SK-N-SH (cell line): ENCODE measurements around the gene CLCN6. TPM values are rescaled to one million over a fixed set of nuclear protein-coding genes. Genes with fewer than 3 reads are reported as not detected.

Experiments used
- CTCF ChIA-PET: fragments of 300-600, 350-600 bp; formaldehyde crosslinking; extraction: SDS; loops from one replicate; lab custom pipeline; 2021; lab: Yijun Ruan, JAX
- POLR2A ChIA-PET: fragments of 350-600 bp; sonication (Branson Sonifier 250); formaldehyde crosslinking; extraction: SDS; loops from one replicate; lab custom pipeline; 2020; ENCODE audit warnings: antibody characterized with exemption, inconsistent platforms; lab: Yijun Ruan, JAX
- DNase-seq: peaks from one replicate; pipeline ENCODE4 v3.0.0; 2012
- H2AFZ ChIP-seq: fragments of 200-600 bp; sonication (generic); 2 replicates; pipeline ENCODE4 v1.8.1; 2016; ENCODE audit warnings: antibody characterized with exemption, mild to moderate bottlenecking, low read depth
- H3F3A ChIP-seq: fragments of 200-600 bp; sonication (generic); replicated peaks from 2 replicates; pipeline ENCODE3; 2016; ENCODE audit warnings: antibody characterized with exemption, mild to moderate bottlenecking; ENCODE audit not compliant: insufficient read depth
- H3K27ac ChIP-seq, 2 experiments: fragments of 200-500 bp in 1 of 2; fragments of 200-600 bp in 1 of 2; sonication (Bioruptor generic) in 1 of 2; sonication (generic), shearing (Covaris generic) in 1 of 2; 2 replicates each; pipeline versions ENCODE4 v1.5.1 to v1.6.1; 2014 to 2016; ENCODE audit warnings: low read depth in 2 of 2, inconsistent platforms in 1 of 2, low read length in 1 of 2, mild to moderate bottlenecking in 1 of 2, mixed read lengths in 1 of 2
- H3K27me3 ChIP-seq: fragments of 200-600 bp; sonication (generic), shearing (Covaris generic); 2 replicates; pipeline ENCODE4 v1.6.1; 2016; ENCODE audit warnings: mixed run types; ENCODE audit not compliant: insufficient read depth
- H3K36me3 ChIP-seq, 2 experiments: fragments of 200-500 bp in 1 of 2; fragments of 200-600 bp in 1 of 2; sonication (Bioruptor generic) in 1 of 2; sonication (generic) in 1 of 2; replicated peaks in 1 of 2; 2 replicates each; pipeline versions ENCODE3 to v1.5.1; 2014 to 2016; ENCODE audit warnings: low read length in 1 of 2, mild to moderate bottlenecking in 1 of 2; ENCODE audit not compliant: insufficient read depth in 2 of 2, control insufficient read depth in 1 of 2
- H3K4me1 ChIP-seq, 2 experiments: fragments of 200-500 bp in 1 of 2; fragments of 200-600 bp in 1 of 2; sonication (Bioruptor generic) in 1 of 2; sonication (generic), shearing (Covaris generic) in 1 of 2; 2 replicates each; pipeline versions ENCODE4 v1.5.1 to v1.6.1; 2014 to 2016; ENCODE audit warnings: low read depth in 1 of 2, low read length in 1 of 2, mixed run types in 1 of 2; ENCODE audit not compliant: insufficient read depth in 2 of 2, control insufficient read depth in 1 of 2
- H3K4me2 ChIP-seq: fragments of 200-600 bp; sonication (generic), shearing (Covaris generic); 2 replicates; pipeline ENCODE4 v1.6.1; 2017; ENCODE audit warnings: mixed run types
- H3K4me3 ChIP-seq, 2 experiments: fragments of 200-500 bp in 1 of 2; fragments of 200-600 bp in 1 of 2; sonication (Bioruptor generic) in 1 of 2; sonication (generic), shearing (Covaris generic) in 1 of 2; 2 replicates each; pipeline versions ENCODE4 v1.5.1 to v1.8.1; 2014 to 2016; ENCODE audit warnings: low read depth in 2 of 2, inconsistent platforms in 1 of 2, low read length in 1 of 2, mild to moderate bottlenecking in 1 of 2, mixed read lengths in 1 of 2, moderate library complexity in 1 of 2
- H3K79me2 ChIP-seq: fragments of 200-600 bp; sonication (generic); 2 replicates; pipeline ENCODE4 v1.8.1; 2017; ENCODE audit warnings: mild to moderate bottlenecking; ENCODE audit not compliant: insufficient read depth
- H3K9ac ChIP-seq: fragments of 200-600 bp; sonication (generic); 2 replicates; pipeline ENCODE4 v1.6.1; 2017; ENCODE audit warnings: mixed run types
- H3K9me2 ChIP-seq: fragments of 200-600 bp; sonication (generic); 2 replicates; pipeline ENCODE4 v1.6.1; 2017; ENCODE audit warnings: mixed run types
- H3K9me3 ChIP-seq: fragments of 200-600 bp; sonication (generic); 2 replicates; pipeline ENCODE4 v1.6.1; 2017; ENCODE audit warnings: mixed run types, mild to moderate bottlenecking, moderate library complexity
- H4K20me1 ChIP-seq: fragments of 200-600 bp; sonication (generic); 2 replicates; pipeline ENCODE4 v1.6.1; 2017; ENCODE audit warnings: mild to moderate bottlenecking, mixed run types; ENCODE audit not compliant: insufficient read depth
- CHD2 ChIP-seq: fragments of 150-350 bp; IDR thresholded peaks from 2 replicates; pipeline ENCODE4 v1.6.1; 2018; ENCODE audit warnings: low read length; ENCODE audit not compliant: partially characterized antibody
- ELF1 ChIP-seq: IDR thresholded peaks from 2 replicates; pipeline ENCODE4 v1.4.0; 2012
- EZH2phosphoT487 ChIP-seq: fragments of 200-600 bp; sonication (generic); IDR thresholded peaks from 2 replicates; pipeline ENCODE4 v1.6.1; 2017; ENCODE audit warnings: low read depth, mixed run types, mild to moderate bottlenecking, antibody characterized with exemption, moderate library complexity, borderline replicate concordance
- FOSL2 ChIP-seq: IDR thresholded peaks from 2 replicates; pipeline ENCODE4 v1.4.0; 2012; ENCODE audit warnings: low read depth, mild to moderate bottlenecking, moderate library complexity, borderline replicate concordance
- FOXJ3 ChIP-seq: sonication (generic); formaldehyde crosslinking; IDR thresholded peaks from 2 replicates; pipeline ENCODE4 v1.5.1; 2020; ENCODE audit warnings: mild to moderate bottlenecking, missing genetic modification reagents
- GATA2 ChIP-seq: sonication (generic); formaldehyde crosslinking; IDR thresholded peaks from 2 replicates; pipeline ENCODE4 v1.5.0; 2020; ENCODE audit warnings: mild to moderate bottlenecking, missing genetic modification reagents
- JUND ChIP-seq: IDR thresholded peaks from 2 replicates; pipeline ENCODE4 v1.4.0; 2012
- MEF2A ChIP-seq: IDR thresholded peaks from 2 replicates; pipeline ENCODE4 v1.4.0; 2012; ENCODE audit warnings: low read depth, borderline replicate concordance
- MXI1 ChIP-seq: IDR thresholded peaks from 2 replicates; pipeline ENCODE4 v1.6.1; 2012; ENCODE audit warnings: mild to moderate bottlenecking, low read depth, low read length, improper control_type of control experiment
- NFIC ChIP-seq: IDR thresholded peaks from 2 replicates; pipeline ENCODE4 v1.4.0; 2012; ENCODE audit warnings: borderline replicate concordance
- NRF1 ChIP-seq: IDR thresholded peaks from 2 replicates; pipeline ENCODE4 v1.6.1; 2012; ENCODE audit warnings: low read depth, mild to moderate bottlenecking, low read length
- RCOR1 ChIP-seq: fragments of 150-350 bp; IDR thresholded peaks from 2 replicates; pipeline ENCODE4 v1.6.1; 2017; ENCODE audit warnings: antibody characterized with exemption, low read length
- RFX5 ChIP-seq: IDR thresholded peaks from 2 replicates; pipeline ENCODE4 v1.6.1; 2012; ENCODE audit warnings: mild to moderate bottlenecking, improper control_type of control experiment, low read length
- RXRA ChIP-seq: IDR thresholded peaks from 2 replicates; pipeline ENCODE4 v1.4.0; 2012; ENCODE audit warnings: low read depth, mild to moderate bottlenecking, borderline replicate concordance
- TAF1 ChIP-seq: IDR thresholded peaks from 2 replicates; pipeline ENCODE4 v1.6.1; 2012; ENCODE audit warnings: low read depth, mild to moderate bottlenecking, low read length, moderate library complexity, borderline replicate concordance
- TCF12 ChIP-seq: IDR thresholded peaks from 2 replicates; pipeline ENCODE4 v1.4.0; 2012
- YY1 ChIP-seq: IDR thresholded peaks from 2 replicates; pipeline ENCODE4 v1.4.0; 2012; ENCODE audit warnings: low read depth, mild to moderate bottlenecking
- WGBS: methylation state at CpG from one replicate; pipeline ENCODE4 v1.1.6; 2017; ENCODE audit warnings: low lambda C conversion rate; 5-methylcytosine and 5-hydroxymethylcytosine counted together
- polyA plus RNA-seq, 3 experiments: library from polyadenylated mRNA; depleted of rRNA; stranded (reverse); fragments of >200 nt; gene quantifications; 2 replicates each; pipeline ENCODE4 v1.2.3, GENCODE V29; 2012
- TF ChIP-seq, protein P1 (sequence below): IDR thresholded peaks from 2 replicates; pipeline ENCODE4; 2012
- TF ChIP-seq, protein P2 (sequence below): IDR thresholded peaks from 2 replicates; pipeline ENCODE4 v1.4.0; 2012; ENCODE audit warnings: low read depth
- TF ChIP-seq, protein P3 (sequence below): IDR thresholded peaks from 2 replicates; pipeline ENCODE4 v1.4.0; 2012; ENCODE audit warnings: low read depth, borderline replicate concordance
- TF ChIP-seq, protein P4 (sequence below): fragments of 150-350 bp; IDR thresholded peaks from 2 replicates; pipeline ENCODE4 v1.6.1; 2017; ENCODE audit warnings: antibody characterized with exemption, low read length, low read depth, borderline replicate concordance

The CLCN6 gene
- polyA plus RNA-seq, 1 of the 3 experiments (the other 2 are of a cell fraction): 7.4 TPM

DNA sequence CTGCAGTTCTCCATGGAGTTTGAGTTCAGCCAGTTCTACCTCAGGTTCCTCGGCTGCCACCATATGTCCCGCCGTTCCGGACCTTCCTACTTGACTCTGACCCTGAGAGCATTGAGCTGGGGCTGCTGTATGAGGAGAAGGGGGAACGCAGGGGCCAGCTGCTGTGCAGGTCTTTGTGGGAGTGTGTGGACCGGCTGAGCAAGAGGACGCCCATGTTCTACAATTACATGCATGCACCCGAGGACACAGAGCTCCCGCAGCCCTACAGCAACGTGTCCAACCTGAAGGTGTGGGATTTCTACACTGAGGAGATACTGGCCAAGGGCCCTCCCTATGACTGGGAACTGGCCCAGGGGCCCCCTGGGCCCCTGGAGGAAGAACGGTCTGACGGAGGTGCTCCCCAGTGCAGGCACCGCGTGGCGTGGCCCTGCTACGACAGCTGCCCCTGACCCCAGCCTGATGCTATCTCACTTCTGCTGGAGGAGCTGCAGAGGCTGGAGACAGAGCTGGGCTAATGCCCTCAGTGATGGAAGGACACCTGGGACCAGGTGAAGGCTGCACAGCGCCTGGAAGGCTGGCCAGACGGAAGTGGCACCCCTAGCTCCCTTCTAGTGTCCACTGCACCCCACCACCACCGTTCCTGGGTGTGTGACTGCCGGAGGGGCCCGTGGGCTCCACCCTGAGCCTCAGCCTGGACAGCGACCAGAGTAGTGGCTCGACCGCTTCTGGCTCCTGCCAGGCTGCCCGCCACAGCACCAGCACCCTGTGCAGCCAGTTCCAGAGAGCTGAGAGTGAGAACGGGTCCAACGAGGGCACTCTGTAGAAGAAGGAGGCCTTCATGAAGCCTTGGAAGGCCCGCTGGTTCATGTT is 73.6 kb downstream of the CLCN6 start:
- H3K9me3 ChIP-seq: no peaks in the 10 kb centered on the region
- H3K4me2 ChIP-seq: no peak overlapping the region
- WGBS: 63% methylated on average over 13 of the region's 28 CpGs
- peaks cover 0 to 69% of the 10 kb centered on the region in 2 experiments; a peak in 2 of 4 replicates for H3K4me1 ChIP-seq
- H3K27me3 ChIP-seq: 0 out of 2 replicates have a peak, but pooled peaks cover 5% of the 10 kb centered on the region
- ChIA-PET CTCF (interaction anchor here (0.8 to 4.6 kb wide), 6 partner anchors 12 to 103 kb away, joined by 3 to 42 read pairs (median 4); partner anchors contain the start of gene NPPA), POLR2A (interaction anchor here (2.2 kb wide), 1 partner anchor 28 kb away, joined by 14 read pairs; no protein-coding TSS in a partner anchor)
- DNase-seq: no peak
- H3K9me2 ChIP-seq: no peaks in the 10 kb centered on the region
- no peak overlapping the region for H3K4me3 ChIP-seq
- H3K9ac ChIP-seq: no peak overlapping the region
- H3K27ac ChIP-seq: peak overlapping the region in 1 of 2 experiments; percentile 99; a peak in 2 of 4 replicates
- H4K20me1 ChIP-seq: no peaks in the 10 kb centered on the region
- H3K36me3 ChIP-seq: no peaks in the 10 kb centered on the region
- TF ChIP-seq EZH2phosphoT487 (no peak), GATA2 (CRISPR knock-in tag) (0 out of 2 replicates have a peak, but pooled peaks have one; percentile 16), JUND (no peak), NFIC (no peak), YY1 (no peak)
- TF ChIP-seq, protein P1, sequence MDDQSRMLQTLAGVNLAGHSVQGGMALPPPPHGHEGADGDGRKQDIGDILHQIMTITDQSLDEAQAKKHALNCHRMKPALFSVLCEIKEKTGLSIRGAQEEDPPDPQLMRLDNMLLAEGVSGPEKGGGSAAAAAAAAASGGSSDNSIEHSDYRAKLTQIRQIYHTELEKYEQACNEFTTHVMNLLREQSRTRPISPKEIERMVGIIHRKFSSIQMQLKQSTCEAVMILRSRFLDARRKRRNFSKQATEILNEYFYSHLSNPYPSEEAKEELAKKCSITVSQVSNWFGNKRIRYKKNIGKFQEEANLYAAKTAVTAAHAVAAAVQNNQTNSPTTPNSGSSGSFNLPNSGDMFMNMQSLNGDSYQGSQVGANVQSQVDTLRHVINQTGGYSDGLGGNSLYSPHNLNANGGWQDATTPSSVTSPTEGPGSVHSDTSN: no peak
- no peaks in the 10 kb centered on the region for H3K79me2 ChIP-seq
- no peak overlapping the region for H2AFZ ChIP-seq
- H3F3A ChIP-seq: no peaks in the 10 kb centered on the region

DNA sequence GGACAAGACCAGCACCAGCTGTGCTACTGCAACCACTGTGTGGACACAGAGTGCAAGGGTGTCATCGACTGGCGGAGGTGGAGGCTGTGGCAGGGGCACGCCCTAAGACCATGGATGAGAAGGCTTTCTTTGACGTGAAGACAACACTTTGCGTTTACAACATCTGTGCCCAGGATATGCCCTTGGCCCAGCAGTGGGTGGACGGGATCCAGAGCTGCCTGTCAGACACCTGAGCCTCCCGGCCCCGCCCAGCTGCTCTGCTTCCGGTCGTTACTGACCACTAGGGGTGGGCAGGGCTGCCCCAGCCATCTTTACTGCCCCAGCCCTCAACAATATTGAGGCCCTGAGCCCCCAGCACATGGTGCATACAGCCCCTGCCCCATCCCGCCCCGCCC is 74.2 kb downstream of the CLCN6 start:
- H4K20me1 ChIP-seq: no peaks in the 10 kb centered on the region
- no peaks in the 10 kb centered on the region for H3K9me2 ChIP-seq
- H3K4me3 ChIP-seq: no peak overlapping the region
- H3K27me3 ChIP-seq: 0 out of 2 replicates have a peak, but pooled peaks cover 5% of the 10 kb centered on the region
- 56% methylated on average over 10 of the region's 12 CpGs for WGBS
- peak overlapping the region in 1 of 2 experiments; percentile 99; a peak in 2 of 4 replicates for H3K27ac ChIP-seq
- H3F3A ChIP-seq: no peaks in the 10 kb centered on the region
- H3K4me1 ChIP-seq: peaks cover 0 to 67% of the 10 kb centered on the region in 2 experiments; a peak in 2 of 4 replicates
- H3K9ac ChIP-seq: no peak overlapping the region
- CTCF ChIA-PET: interaction anchor here (0.8 to 4.6 kb wide), 5 partner anchors 34 to 106 kb away, joined by 3 to 42 read pairs (median 4); no protein-coding TSS in a partner anchor
- TF ChIP-seq TCF12: no peak
- TF ChIP-seq NRF1: no peak
- TF ChIP-seq, protein P2, sequence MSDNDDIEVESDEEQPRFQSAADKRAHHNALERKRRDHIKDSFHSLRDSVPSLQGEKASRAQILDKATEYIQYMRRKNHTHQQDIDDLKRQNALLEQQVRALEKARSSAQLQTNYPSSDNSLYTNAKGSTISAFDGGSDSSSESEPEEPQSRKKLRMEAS: no peak
- TF ChIP-seq, protein P1: no peak
- no peak for TF ChIP-seq FOXJ3 (CRISPR knock-in tag)
- TF ChIP-seq ELF1: no peak
- no peak for TF ChIP-seq TAF1
- no peak for TF ChIP-seq FOSL2
- no peak for TF ChIP-seq RFX5
- no peak for TF ChIP-seq MXI1
- no peak for TF ChIP-seq RCOR1
- TF ChIP-seq, protein P3, sequence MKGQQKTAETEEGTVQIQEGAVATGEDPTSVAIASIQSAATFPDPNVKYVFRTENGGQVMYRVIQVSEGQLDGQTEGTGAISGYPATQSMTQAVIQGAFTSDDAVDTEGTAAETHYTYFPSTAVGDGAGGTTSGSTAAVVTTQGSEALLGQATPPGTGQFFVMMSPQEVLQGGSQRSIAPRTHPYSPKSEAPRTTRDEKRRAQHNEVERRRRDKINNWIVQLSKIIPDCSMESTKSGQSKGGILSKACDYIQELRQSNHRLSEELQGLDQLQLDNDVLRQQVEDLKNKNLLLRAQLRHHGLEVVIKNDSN: no peak
- TF ChIP-seq, protein P4, sequence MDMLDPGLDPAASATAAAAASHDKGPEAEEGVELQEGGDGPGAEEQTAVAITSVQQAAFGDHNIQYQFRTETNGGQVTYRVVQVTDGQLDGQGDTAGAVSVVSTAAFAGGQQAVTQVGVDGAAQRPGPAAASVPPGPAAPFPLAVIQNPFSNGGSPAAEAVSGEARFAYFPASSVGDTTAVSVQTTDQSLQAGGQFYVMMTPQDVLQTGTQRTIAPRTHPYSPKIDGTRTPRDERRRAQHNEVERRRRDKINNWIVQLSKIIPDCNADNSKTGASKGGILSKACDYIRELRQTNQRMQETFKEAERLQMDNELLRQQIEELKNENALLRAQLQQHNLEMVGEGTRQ: no peak
- TF ChIP-seq NFIC: no peak
- no peak for TF ChIP-seq CHD2
- no peak for TF ChIP-seq MEF2A
- no peak for TF ChIP-seq RXRA
- TF ChIP-seq, all 33 proteins: peak for 0
- no peaks in the 10 kb centered on the region for H3K79me2 ChIP-seq
- POLR2A ChIA-PET: interaction anchor here (1.2 to 2.2 kb wide), 3 partner anchors 28 to 38 kb away, joined by 4 to 14 read pairs (median 7); no protein-coding TSS in a partner anchor
- no peak for DNase-seq
- no peak overlapping the region for H2AFZ ChIP-seq
- no peaks in the 10 kb centered on the region for H3K36me3 ChIP-seq
- H3K9me3 ChIP-seq: no peaks in the 10 kb centered on the region
- no peak overlapping the region for H3K4me2 ChIP-seq
